A549 treated with AZD2906 at 1 μM for 4 hours (cell line): ENCODE data around the gene TMEM98. TPM values are rescaled to one million over a fixed set of nuclear protein-coding genes. Genes with fewer than 3 reads are reported as not detected.

Source experiments
- total RNA-seq: library from RNA; stranded (reverse); fragments of 200-300 nt; extraction: Qiagen RNA extraction; gene quantifications from 5 replicates; pipeline ENCODE4 v1.2.3, GENCODE V29; 2022

TMEM98 gene, protein sequence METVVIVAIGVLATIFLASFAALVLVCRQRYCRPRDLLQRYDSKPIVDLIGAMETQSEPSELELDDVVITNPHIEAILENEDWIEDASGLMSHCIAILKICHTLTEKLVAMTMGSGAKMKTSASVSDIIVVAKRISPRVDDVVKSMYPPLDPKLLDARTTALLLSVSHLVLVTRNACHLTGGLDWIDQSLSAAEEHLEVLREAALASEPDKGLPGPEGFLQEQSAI
- 43.1 to 48.7 TPM (median 48.4 TPM) in 5 replicates for total RNA-seq

GRCh38 chr17:32927724-32928585, at the start of gene TMEM98:
Gene TMEM98 (plus strand): TSS chr17:32928153. CDS start chr17:32931529, 3,376 bp downstream.

Other genes with a start within 250 kb of the TMEM98 start
- 1.8 to 2.8 TPM (median 2.3 TPM) in 5 replicates for gene MYO1D, start 51.0 kb upstream of the TMEM98 start, total RNA-seq
- not detected in 5 replicates for gene SPACA3, start 63.7 kb downstream of the TMEM98 start, total RNA-seq